Nephron progenitor cell (in vitro differentiated cells): ENCODE data around the gene ZNF211.

Source experiments
- DNase-seq: peaks from one replicate; pipeline ENCODE4 v3.0.0; 2021
- H3K27ac Mint-ChIP-seq: 2 replicates; pipeline ENCODE4 v1.8.0; 2021; ENCODE audit warnings: mild to moderate bottlenecking, moderate library complexity, mixed read lengths
- H3K27me3 Mint-ChIP-seq: 2 replicates; pipeline ENCODE4 v1.8.0; 2021; ENCODE audit warnings: mild to moderate bottlenecking, low read depth, mixed read lengths; ENCODE audit not compliant: poor library complexity
- H3K36me3 Mint-ChIP-seq: 2 replicates; pipeline ENCODE4 v1.8.0; 2021; ENCODE audit warnings: low read depth, mixed read lengths
- H3K4me1 Mint-ChIP-seq: 2 replicates; pipeline ENCODE4 v1.8.0; 2021; ENCODE audit warnings: mixed read lengths
- H3K4me3 Mint-ChIP-seq: 2 replicates; pipeline ENCODE4 v1.8.0; 2021; ENCODE audit warnings: mild to moderate bottlenecking, moderate library complexity, mixed read lengths
- H3K9me3 Mint-ChIP-seq: 2 replicates; pipeline ENCODE4 v1.8.0; 2021; ENCODE audit warnings: mild to moderate bottlenecking, moderate library complexity, mixed read lengths
- TF ChIP-seq, protein P1 (sequence below): fragments of 200-600 bp; sonication (generic); IDR thresholded peaks from 2 replicates; pipeline ENCODE4 v1.5.0; 2021; ENCODE audit warnings: antibody characterized with exemption

ZNF211 gene

DNA sequence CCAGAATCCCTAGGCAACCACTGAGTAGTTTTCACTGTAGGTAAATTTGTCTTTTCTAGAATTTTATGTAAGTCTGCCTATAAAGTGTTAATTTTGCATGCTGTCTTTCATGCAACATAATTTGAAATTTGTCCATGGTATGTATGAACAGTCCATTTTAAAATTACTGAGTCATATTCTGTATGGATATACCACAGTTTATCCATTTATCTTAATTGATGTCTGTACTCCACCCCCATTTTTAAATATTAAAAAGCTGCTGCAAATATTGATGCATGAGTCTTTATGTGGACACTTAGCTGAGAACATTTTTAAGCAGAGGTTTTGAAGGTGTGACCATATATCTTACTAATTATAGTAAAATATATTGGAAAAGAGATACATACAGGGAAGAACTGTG is 9.9 kb upstream of the ZNF211 start:
- Mint-ChIP-seq H3K27me3 (peaks cover 5% of the 10 kb centered on the region), H3K4me1 (no peaks in the 10 kb centered on the region), H3K27ac (no peak overlapping the region), H3K36me3 (peaks cover 98% of the 10 kb centered on the region), H3K9me3 (peaks cover 100% of the 10 kb centered on the region), H3K4me3 (no peak overlapping the region)
- no peak for DNase-seq
- TF ChIP-seq, protein P1, sequence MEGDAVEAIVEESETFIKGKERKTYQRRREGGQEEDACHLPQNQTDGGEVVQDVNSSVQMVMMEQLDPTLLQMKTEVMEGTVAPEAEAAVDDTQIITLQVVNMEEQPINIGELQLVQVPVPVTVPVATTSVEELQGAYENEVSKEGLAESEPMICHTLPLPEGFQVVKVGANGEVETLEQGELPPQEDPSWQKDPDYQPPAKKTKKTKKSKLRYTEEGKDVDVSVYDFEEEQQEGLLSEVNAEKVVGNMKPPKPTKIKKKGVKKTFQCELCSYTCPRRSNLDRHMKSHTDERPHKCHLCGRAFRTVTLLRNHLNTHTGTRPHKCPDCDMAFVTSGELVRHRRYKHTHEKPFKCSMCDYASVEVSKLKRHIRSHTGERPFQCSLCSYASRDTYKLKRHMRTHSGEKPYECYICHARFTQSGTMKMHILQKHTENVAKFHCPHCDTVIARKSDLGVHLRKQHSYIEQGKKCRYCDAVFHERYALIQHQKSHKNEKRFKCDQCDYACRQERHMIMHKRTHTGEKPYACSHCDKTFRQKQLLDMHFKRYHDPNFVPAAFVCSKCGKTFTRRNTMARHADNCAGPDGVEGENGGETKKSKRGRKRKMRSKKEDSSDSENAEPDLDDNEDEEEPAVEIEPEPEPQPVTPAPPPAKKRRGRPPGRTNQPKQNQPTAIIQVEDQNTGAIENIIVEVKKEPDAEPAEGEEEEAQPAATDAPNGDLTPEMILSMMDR: no peak

- Mint-ChIP-seq H3K27me3 (peaks cover 2% of the 10 kb centered on the region), H3K27ac (peak overlapping the region; percentile 31), H3K9me3 (peaks cover 78% of the 10 kb centered on the region), H3K36me3 (peaks cover 86% of the 10 kb centered on the region), H3K4me3 (peak overlapping the region; percentile 94), H3K4me1 (peaks cover 19% of the 10 kb centered on the region)
- TF ChIP-seq, protein P1: no peak
- DNase-seq: no peak
Observed at GRCh38 chr19:57633832-57634131, 814 bp downstream of the ZNF211 start.

GRCh38 chr19:57637379-57637778 is 4.4 kb downstream of the ZNF211 start:
- TF ChIP-seq, protein P1: no peak

GRCh38 chr19:57641715-57642234 is 8.8 kb downstream of the ZNF211 start:
- peaks cover 84% of the 10 kb centered on the region for H3K9me3 Mint-ChIP-seq

More at GRCh38 chr19:57637379-57637778, 4.4 kb downstream of the ZNF211 start:
- H3K9me3 Mint-ChIP-seq: peaks cover 88% of the 10 kb centered on the region
- no peak for DNase-seq
- peaks cover 92% of the 10 kb centered on the region for H3K36me3 Mint-ChIP-seq
- no peak overlapping the region for H3K27ac Mint-ChIP-seq
- H3K4me1 Mint-ChIP-seq: peaks cover 19% of the 10 kb centered on the region
- peak overlapping the region; percentile 29 for H3K4me3 Mint-ChIP-seq
- H3K27me3 Mint-ChIP-seq: no peaks in the 10 kb centered on the region

DNA sequence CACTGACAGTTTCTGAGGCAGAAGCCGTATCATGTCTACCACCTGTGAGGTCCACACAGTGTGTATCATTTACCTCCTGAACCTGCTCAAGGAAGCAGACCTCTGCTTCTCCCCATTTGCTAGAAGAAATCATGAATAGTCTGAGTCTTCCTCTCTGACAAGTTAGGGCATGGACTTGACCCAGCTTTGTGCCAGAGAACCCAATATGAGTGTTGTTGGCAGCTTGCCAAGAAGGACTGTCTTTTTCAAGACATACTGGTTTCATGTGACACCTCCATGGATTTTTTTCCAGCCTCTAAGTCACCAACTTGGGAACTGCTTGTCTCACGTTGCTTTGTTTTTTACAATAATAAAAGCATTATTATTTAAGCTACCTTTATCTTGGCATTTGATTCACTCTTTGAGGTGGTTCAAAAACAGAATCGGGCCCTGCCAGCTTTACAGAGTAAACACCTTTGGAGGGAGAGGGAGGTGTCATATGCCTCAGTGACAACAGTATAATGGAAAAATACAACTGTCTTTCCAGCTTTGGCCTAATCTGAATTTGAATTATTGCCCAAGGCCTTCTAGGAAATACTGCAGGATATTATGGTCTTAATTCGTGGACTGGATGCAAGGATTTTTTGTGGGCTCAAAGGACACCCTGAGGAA is 9.6 kb downstream of the ZNF211 start:
- no peak for DNase-seq
- TF ChIP-seq, protein P1: no peak
- Mint-ChIP-seq H3K4me1 (no peaks in the 10 kb centered on the region), H3K9me3 (peaks cover 77% of the 10 kb centered on the region), H3K4me3 (no peak overlapping the region), H3K27me3 (no peaks in the 10 kb centered on the region), H3K36me3 (peaks cover 76% of the 10 kb centered on the region), H3K27ac (no peak overlapping the region)

More at GRCh38 chr19:57641715-57642234, 8.8 kb downstream of the ZNF211 start:
- H3K4me3 Mint-ChIP-seq: no peak overlapping the region
- no peak overlapping the region for H3K27ac Mint-ChIP-seq
- no peaks in the 10 kb centered on the region for H3K4me1 Mint-ChIP-seq
- H3K36me3 Mint-ChIP-seq: peaks cover 83% of the 10 kb centered on the region
- no peaks in the 10 kb centered on the region for H3K27me3 Mint-ChIP-seq
- TF ChIP-seq, protein P1: no peak
- DNase-seq: no peak

- DNase-seq: no peak
- H3K27me3 Mint-ChIP-seq: peaks cover 1% of the 10 kb centered on the region
- TF ChIP-seq, protein P1: no peak
- H3K4me1 Mint-ChIP-seq: no peaks in the 10 kb centered on the region
- H3K9me3 Mint-ChIP-seq: peaks cover 65% of the 10 kb centered on the region
- peaks cover 64% of the 10 kb centered on the region for H3K36me3 Mint-ChIP-seq
- H3K27ac Mint-ChIP-seq: no peak overlapping the region
- no peak overlapping the region for H3K4me3 Mint-ChIP-seq
Observed at GRCh38 chr19:57643734-57644133, 10.8 kb downstream of the ZNF211 start.
